Activated naive CD8-positive, alpha-beta T cell treated with anti-CD3 and anti-CD28 coated beads, Interleukin-2, amount 10 ng/mL, durations not matched to agents 7 days and 5 days (primary cell): ENCODE results near the gene EIF4E1B. TPM values are rescaled to one million over a fixed set of nuclear protein-coding genes. Genes with fewer than 3 reads are reported as not detected.

Experiments used
- ATAC-seq: fragments of 150-1000 bp; cut with Tn5 transposase; one replicate; pipeline ENCODE4 v1.10.0; 2021; ENCODE audit warnings: low read depth, moderate library complexity
- POLR2A ChIA-PET: fragments of 350-600 bp; sonication (Branson Sonifier 250); formaldehyde crosslinking; loops from one replicate; lab custom pipeline; 2021; ENCODE audit warnings: antibody characterized with exemption; lab: Charles Lee
- DNase-seq: peaks from one replicate; pipeline ENCODE4 v3.0.0; 2021
- H3K27ac Mint-ChIP-seq: one replicate; pipeline ENCODE4 v1.8.0; 2022; ENCODE audit warnings: mild to moderate bottlenecking, mixed read lengths
- H3K27me3 Mint-ChIP-seq: one replicate; pipeline ENCODE4 v1.8.0; 2022; ENCODE audit warnings: mild to moderate bottlenecking, moderate library complexity, mixed read lengths
- H3K36me3 Mint-ChIP-seq: one replicate; pipeline ENCODE4 v1.8.0; 2021; ENCODE audit warnings: mild to moderate bottlenecking, mixed read lengths
- H3K4me1 Mint-ChIP-seq: one replicate; pipeline ENCODE4 v1.8.0; 2021; ENCODE audit warnings: mixed read lengths
- H3K4me3 Mint-ChIP-seq: one replicate; pipeline ENCODE4 v1.8.0; 2022; ENCODE audit warnings: mild to moderate bottlenecking, moderate library complexity, mixed read lengths
- H3K9me3 Mint-ChIP-seq: one replicate; pipeline ENCODE4 v1.8.0; 2021; ENCODE audit warnings: mixed read lengths
- total RNA-seq, 2 experiments: library from RNA; stranded (reverse); gene quantifications; one replicate each; pipeline ENCODE4 v1.2.3, GENCODE V29; 2021

Gene EIF4E1B
- total RNA-seq, 2 experiments from 2014 or later, result not detected

DNA sequence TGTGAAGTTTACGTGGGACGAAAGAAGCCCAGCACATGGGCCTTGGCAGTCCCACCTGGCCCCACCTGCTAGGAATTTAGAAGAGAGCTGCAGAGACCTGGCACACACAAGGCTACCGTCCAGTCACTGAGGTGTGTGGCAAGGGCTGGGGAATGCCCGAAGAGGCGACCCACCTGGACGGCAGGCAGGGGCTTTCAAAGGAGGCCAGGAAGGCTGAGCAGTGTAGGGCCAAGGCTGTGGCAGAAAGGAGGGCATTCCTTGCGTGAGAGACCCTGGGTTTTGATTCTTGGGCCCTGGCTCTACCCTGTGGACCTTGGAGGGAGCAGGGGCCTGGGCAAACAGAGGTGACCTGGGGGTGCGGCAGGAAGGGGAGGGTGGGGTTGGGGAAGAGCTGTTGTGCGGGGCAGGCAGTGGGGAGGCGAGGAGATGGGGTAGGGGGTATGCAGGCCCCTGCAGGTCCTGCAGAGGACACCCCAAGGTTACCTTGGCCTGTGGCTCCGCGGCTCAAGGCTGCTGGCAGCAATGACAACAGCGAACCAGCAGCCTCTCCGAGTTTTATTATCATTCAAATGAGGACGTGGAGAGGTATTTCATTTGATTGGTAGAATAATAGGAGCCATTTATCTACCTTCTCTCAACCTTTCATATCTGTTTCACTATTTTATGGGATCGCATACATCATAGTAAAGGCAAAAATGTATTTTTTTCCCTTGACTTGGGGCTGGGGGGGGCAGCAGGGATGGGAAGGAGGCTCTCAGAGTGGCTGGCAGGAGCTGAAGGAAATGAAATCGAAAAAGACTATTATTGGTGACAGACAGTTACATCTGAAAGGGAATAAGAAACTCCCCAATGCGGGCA lies 41.6 kb downstream of the EIF4E1B start:
- Mint-ChIP-seq H3K27me3 (peaks cover 20% of the 10 kb centered on the region), H3K4me1 (no peaks in the 10 kb centered on the region), H3K27ac (no peak overlapping the region), H3K36me3 (no peaks in the 10 kb centered on the region), H3K9me3 (no peaks in the 10 kb centered on the region), H3K4me3 (no peak overlapping the region)
- no peak for ATAC-seq
- DNase-seq, result no peak
- POLR2A ChIA-PET, result no interaction called here

DNA sequence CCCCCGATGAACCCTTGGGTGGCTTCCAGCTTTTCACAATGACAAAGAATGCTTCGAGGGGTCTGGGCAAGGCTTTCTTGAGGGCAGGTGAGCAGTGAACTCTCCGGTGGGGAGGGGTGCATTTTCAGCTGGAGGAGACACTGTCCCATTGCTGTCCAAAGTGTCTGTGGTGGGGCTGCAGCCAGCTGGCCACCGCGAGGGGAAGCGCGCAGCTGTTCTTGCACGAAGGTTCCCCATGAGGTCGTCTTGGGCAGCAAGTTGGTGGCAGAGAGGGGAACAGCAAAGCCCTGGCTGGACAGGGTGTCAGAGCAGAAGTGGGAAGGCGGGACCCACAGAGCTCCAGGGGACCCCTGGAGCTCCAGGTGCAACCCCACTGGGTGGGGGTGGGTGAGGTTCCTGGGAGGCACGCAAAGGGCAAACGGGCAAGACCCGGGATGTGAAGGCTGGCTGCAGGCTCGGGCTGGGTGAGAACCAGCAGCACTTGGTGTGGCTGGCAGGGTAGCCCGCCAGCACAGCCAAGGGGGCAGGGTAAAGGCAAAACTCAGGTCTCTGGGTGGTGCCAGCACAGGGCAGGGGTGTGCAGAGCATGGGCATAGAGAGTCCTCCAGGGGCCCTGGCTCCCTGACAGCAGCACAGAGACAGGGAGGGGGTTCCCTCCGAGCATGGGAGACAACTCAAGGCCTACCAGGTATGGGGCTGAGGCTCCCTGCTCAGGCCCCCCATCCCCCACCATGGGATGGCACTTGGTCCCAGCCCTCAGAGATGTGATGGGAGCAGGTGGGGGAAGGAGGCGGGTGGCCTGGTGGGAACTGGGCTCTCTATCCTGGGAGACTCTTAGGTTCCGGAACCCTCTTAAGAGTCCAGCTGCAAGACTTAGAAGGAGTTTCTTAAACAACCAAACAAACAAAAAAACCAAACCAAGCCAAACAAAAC lies 43.4 kb downstream of the EIF4E1B start:
- Mint-ChIP-seq H3K27ac (no peak overlapping the region), H3K4me3 (no peak overlapping the region), H3K4me1 (no peaks in the 10 kb centered on the region), H3K9me3 (no peaks in the 10 kb centered on the region), H3K27me3 (peaks cover 21% of the 10 kb centered on the region), H3K36me3 (no peaks in the 10 kb centered on the region)
- POLR2A ChIA-PET, result no interaction called here
- ATAC-seq (no peak), DNase-seq (no peak)

- ATAC-seq (no peak), DNase-seq (no peak)
- H3K9me3 Mint-ChIP-seq, result no peaks in the 10 kb centered on the region
- H3K36me3 Mint-ChIP-seq, result no peaks in the 10 kb centered on the region
- H3K4me3 Mint-ChIP-seq, result no peak overlapping the region
- POLR2A ChIA-PET, result no interaction called here
- H3K4me1 Mint-ChIP-seq, result no peaks in the 10 kb centered on the region
- no peak overlapping the region for H3K27ac Mint-ChIP-seq
- H3K27me3 Mint-ChIP-seq, result peaks cover 23% of the 10 kb centered on the region
These were observed 44.3 kb downstream of the EIF4E1B start for GRCh38 chr5:176674799-176675198.

DNA sequence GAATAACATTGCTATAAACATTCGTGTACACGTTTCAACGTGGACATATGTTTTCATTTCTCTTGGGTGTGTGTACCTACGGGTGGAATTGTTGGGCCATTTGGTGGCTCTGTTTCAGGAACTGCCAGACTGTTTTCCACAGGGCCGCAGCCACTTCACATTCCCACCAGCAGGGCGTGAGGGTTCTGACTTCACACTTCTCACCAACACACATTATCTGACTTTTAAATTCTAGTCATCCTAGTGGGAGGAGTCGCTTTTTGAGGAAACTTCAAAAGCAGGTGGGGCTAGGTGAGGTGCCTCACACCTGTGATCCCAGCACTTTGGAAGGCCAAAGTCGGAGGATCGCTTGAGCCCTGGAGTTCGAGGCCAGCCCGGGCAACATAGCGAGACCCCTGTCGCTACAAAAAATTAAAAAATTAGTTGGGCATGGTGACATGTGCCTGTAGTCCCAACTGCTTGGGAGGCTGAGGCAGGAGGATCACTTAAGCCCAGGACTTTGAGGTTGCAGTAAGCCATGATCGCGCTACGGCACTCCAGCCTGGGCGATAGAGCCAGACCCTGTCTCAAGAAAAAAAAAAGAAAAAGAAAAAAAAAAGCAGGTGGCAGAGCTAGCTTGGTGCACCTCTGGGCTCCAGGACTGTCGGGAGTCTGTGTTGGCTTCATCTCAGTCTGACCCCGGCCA lies 45.3 kb downstream of the EIF4E1B start:
- Mint-ChIP-seq H3K4me3 (no peak overlapping the region), H3K27me3 (peaks cover 26% of the 10 kb centered on the region), H3K27ac (no peak overlapping the region), H3K36me3 (no peaks in the 10 kb centered on the region), H3K4me1 (no peaks in the 10 kb centered on the region), H3K9me3 (no peaks in the 10 kb centered on the region)
- POLR2A ChIA-PET, result no interaction called here
- no peak for ATAC-seq
- DNase-seq, result no peak

DNA sequence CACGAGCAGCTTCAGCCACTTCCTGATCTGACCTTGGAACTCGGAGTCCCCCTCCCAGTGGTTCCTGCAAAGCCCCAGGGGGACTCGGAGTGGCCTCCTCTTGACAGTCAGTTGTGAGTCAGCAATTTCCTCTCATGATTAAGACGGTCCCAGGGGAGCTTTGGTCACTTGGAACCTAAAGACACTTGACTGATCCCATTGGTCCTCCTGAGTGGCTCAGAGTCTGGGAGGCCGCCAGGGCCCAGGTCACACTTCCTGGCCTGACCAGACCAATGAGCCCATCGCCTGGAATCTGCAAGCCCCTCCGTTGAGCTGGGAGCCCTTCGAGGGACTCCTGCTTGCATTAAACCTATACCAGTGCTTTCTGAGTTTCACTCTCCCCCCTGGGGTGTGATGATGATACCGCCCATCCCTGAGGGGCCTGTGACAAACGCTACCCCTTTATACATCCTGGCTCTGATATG lies 45.9 kb downstream of the EIF4E1B start:
- ATAC-seq, result no peak
- peaks cover 25% of the 10 kb centered on the region for H3K27me3 Mint-ChIP-seq
- no peak overlapping the region for H3K4me3 Mint-ChIP-seq
- POLR2A ChIA-PET, result no interaction called here
- no peaks in the 10 kb centered on the region for H3K4me1 Mint-ChIP-seq
- H3K27ac Mint-ChIP-seq, result no peak overlapping the region
- H3K36me3 Mint-ChIP-seq, result no peaks in the 10 kb centered on the region
- no peak for DNase-seq
- H3K9me3 Mint-ChIP-seq, result no peaks in the 10 kb centered on the region

DNA sequence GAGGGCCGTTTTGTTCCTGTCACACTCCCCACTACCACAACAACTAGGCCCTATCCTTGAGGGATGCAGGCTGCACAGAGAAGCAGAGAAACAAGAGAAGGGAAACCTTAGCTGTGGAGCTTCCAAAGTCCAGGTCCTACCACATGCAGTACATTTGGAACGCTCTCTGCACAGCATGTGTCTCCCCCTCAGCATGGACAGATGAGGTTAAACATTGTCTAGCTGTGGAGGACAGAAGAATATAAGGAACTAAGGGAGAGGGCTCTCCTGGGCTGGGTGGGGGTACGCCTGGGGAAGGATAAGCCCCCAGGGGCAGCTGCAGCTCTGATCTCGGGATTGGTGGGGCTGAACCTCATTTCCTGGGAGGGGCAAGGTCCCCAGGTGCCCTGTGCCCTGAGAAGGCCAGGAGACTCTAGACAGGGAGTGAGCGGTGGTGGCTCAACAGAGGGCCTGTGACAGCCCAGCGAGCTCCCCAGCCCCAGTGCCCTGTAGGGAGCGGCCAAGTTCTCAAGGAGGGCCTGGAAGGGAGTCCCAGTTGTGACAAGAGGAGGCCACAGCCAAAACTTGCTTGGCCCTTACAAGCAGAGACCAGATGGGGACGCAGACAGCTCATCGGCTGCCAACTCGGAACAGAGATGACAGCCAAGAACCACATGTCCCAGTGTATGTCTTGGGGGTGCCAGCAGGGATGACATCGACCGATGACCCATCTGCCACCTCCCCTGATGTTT lies 46.9 kb downstream of the EIF4E1B start:
- Mint-ChIP-seq H3K27me3 (peaks cover 34% of the 10 kb centered on the region), H3K27ac (no peak overlapping the region)

DNA sequence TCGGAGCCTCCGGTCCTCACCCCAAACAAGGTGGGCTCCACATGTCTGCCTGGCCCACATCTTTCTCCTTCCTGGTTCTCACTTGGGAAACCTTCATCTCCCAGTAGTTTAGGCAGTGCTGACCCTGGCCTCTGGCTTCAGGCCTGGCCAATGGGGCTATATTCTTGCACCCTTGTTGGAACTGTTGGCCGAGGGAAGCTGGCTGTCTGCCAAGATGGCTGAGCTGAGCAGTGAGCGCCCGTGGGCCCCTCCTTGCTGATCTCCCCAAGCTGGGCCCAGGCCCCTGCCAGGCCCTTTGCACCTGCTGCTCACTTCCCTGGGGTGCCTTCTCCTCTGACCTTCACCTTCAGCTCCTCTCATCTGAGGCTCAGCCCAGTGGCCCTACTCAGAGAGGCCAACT lies 48.1 kb downstream of the EIF4E1B start:
- Mint-ChIP-seq H3K4me1 (no peaks in the 10 kb centered on the region), H3K36me3 (no peaks in the 10 kb centered on the region), H3K27ac (no peak overlapping the region), H3K4me3 (no peak overlapping the region), H3K27me3 (peaks cover 40% of the 10 kb centered on the region), H3K9me3 (no peaks in the 10 kb centered on the region)
- ATAC-seq (no peak), DNase-seq (no peak)
- POLR2A ChIA-PET, result no interaction called here

More for the DNA sequence above, 46.9 kb downstream of the EIF4E1B start:
- POLR2A ChIA-PET, result no interaction called here
- H3K4me1 Mint-ChIP-seq, result no peaks in the 10 kb centered on the region
- DNase-seq (no peak), ATAC-seq (no peak)
- H3K9me3 Mint-ChIP-seq, result no peaks in the 10 kb centered on the region
- H3K4me3 Mint-ChIP-seq, result no peak overlapping the region
- H3K36me3 Mint-ChIP-seq, result no peaks in the 10 kb centered on the region

GRCh38 chr5:176679365-176680225 lies 49.1 kb downstream of the EIF4E1B start:
- Mint-ChIP-seq H3K27ac (no peak overlapping the region), H3K27me3 (peaks cover 39% of the 10 kb centered on the region), H3K9me3 (no peaks in the 10 kb centered on the region), H3K4me1 (no peaks in the 10 kb centered on the region), H3K4me3 (no peak overlapping the region), H3K36me3 (no peaks in the 10 kb centered on the region)
- ATAC-seq (no peak), DNase-seq (no peak)
- POLR2A ChIA-PET, result no interaction called here

DNA sequence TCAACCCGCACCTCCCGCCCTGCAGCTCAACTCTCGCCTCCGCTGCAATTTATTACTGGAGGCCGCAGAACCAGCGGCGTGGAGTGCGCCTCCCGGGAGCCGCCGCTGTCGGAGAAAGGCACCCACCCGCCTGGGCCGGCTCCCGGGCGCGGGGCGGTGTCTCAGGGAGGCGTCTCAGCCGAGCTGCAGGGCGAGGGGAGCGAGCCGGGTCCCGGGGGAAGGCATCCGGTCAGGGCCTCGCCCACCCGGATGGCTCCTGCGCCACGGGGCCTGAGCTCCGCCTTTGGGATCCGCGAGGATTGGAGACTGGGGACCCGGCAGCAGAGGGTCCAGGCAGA lies 49.7 kb downstream of the EIF4E1B start:
- Mint-ChIP-seq H3K27me3 (peaks cover 43% of the 10 kb centered on the region), H3K27ac (no peak overlapping the region), H3K36me3 (no peaks in the 10 kb centered on the region), H3K4me3 (no peak overlapping the region), H3K9me3 (peaks cover 2% of the 10 kb centered on the region), H3K4me1 (no peaks in the 10 kb centered on the region)
- DNase-seq, result no peak
- POLR2A ChIA-PET, result no interaction called here
- no peak for ATAC-seq

GRCh38 chr5:176682016-176682531 lies 51.6 kb downstream of the EIF4E1B start:
- no peak for ATAC-seq
- peaks cover 6% of the 10 kb centered on the region for H3K9me3 Mint-ChIP-seq

GRCh38 chr5:176685010-176685409 lies 54.5 kb downstream of the EIF4E1B start:
- Mint-ChIP-seq H3K27me3 (peaks cover 35% of the 10 kb centered on the region), H3K4me3 (no peak overlapping the region), H3K27ac (no peak overlapping the region), H3K9me3 (peaks cover 6% of the 10 kb centered on the region), H3K4me1 (no peaks in the 10 kb centered on the region), H3K36me3 (no peaks in the 10 kb centered on the region)
- no peak for DNase-seq
- ATAC-seq, result no peak
- POLR2A ChIA-PET, result no interaction called here

More at GRCh38 chr5:176682016-176682531, 51.6 kb downstream of the EIF4E1B start:
- Mint-ChIP-seq H3K4me3 (no peak overlapping the region), H3K27ac (no peak overlapping the region), H3K36me3 (no peaks in the 10 kb centered on the region), H3K27me3 (peaks cover 42% of the 10 kb centered on the region), H3K4me1 (no peaks in the 10 kb centered on the region)
- DNase-seq, result no peak
- POLR2A ChIA-PET, result no interaction called here

DNA sequence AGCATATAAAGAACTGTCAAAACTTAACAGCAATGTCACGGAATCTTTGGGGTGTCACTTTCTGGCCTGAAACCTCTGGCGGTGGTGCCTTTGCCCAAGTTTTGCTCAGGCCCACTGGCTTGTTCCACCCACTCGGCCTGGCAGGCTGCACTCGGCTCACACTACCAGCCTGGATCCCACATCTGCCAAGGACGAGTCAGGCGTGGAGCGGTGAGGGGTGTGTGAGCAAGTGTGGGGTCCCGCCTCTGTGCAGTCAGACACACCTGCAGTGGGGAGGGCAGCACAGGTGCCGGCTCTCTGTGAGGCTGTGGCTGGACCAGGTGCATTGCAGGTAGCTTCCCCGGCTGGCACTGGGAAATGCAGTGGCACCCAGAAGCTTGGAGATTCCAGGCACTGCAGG lies 56.8 kb downstream of the EIF4E1B start:
- POLR2A ChIA-PET, result no interaction called here
- Mint-ChIP-seq H3K27ac (no peak overlapping the region), H3K27me3 (peaks cover 37% of the 10 kb centered on the region), H3K4me1 (no peaks in the 10 kb centered on the region), H3K4me3 (no peak overlapping the region), H3K36me3 (no peaks in the 10 kb centered on the region), H3K9me3 (peaks cover 6% of the 10 kb centered on the region)
- DNase-seq (no peak), ATAC-seq (no peak)
